SK-N-SH (cell line): ENCODE results near the gene CEP55. TPM values are rescaled to one million over a fixed set of nuclear protein-coding genes. Genes with fewer than 3 reads are reported as not detected.

Experiments
- CTCF ChIA-PET: fragments of 300-600, 350-600 bp; formaldehyde crosslinking; extraction: SDS; loops from one replicate; lab custom pipeline; 2021; lab: Yijun Ruan, JAX
- POLR2A ChIA-PET: fragments of 350-600 bp; sonication (Branson Sonifier 250); formaldehyde crosslinking; extraction: SDS; loops from one replicate; lab custom pipeline; 2020; ENCODE audit warnings: antibody characterized with exemption, inconsistent platforms; lab: Yijun Ruan, JAX
- DNase-seq: peaks from one replicate; pipeline ENCODE4 v3.0.0; 2012
- H2AFZ ChIP-seq: fragments of 200-600 bp; sonication (generic); 2 replicates; pipeline ENCODE4 v1.8.1; 2016; ENCODE audit warnings: antibody characterized with exemption, mild to moderate bottlenecking, low read depth
- H3F3A ChIP-seq: fragments of 200-600 bp; sonication (generic); replicated peaks from 2 replicates; pipeline ENCODE3; 2016; ENCODE audit warnings: antibody characterized with exemption, mild to moderate bottlenecking; ENCODE audit not compliant: insufficient read depth
- H3K27ac ChIP-seq, 2 experiments: fragments of 200-500 bp in 1 of 2; fragments of 200-600 bp in 1 of 2; sonication (Bioruptor generic) in 1 of 2; sonication (generic), shearing (Covaris generic) in 1 of 2; 2 replicates each; pipeline versions ENCODE4 v1.5.1 to v1.6.1; 2014 to 2016; ENCODE audit warnings: low read depth in 2 of 2, inconsistent platforms in 1 of 2, low read length in 1 of 2, mild to moderate bottlenecking in 1 of 2, mixed read lengths in 1 of 2
- H3K27me3 ChIP-seq: fragments of 200-600 bp; sonication (generic), shearing (Covaris generic); 2 replicates; pipeline ENCODE4 v1.6.1; 2016; ENCODE audit warnings: mixed run types; ENCODE audit not compliant: insufficient read depth
- H3K36me3 ChIP-seq, 2 experiments: fragments of 200-500 bp in 1 of 2; fragments of 200-600 bp in 1 of 2; sonication (Bioruptor generic) in 1 of 2; sonication (generic) in 1 of 2; replicated peaks in 1 of 2; 2 replicates each; pipeline versions ENCODE3 to v1.5.1; 2014 to 2016; ENCODE audit warnings: low read length in 1 of 2, mild to moderate bottlenecking in 1 of 2; ENCODE audit not compliant: insufficient read depth in 2 of 2, control insufficient read depth in 1 of 2
- H3K4me1 ChIP-seq, 2 experiments: fragments of 200-500 bp in 1 of 2; fragments of 200-600 bp in 1 of 2; sonication (Bioruptor generic) in 1 of 2; sonication (generic), shearing (Covaris generic) in 1 of 2; 2 replicates each; pipeline versions ENCODE4 v1.5.1 to v1.6.1; 2014 to 2016; ENCODE audit warnings: low read depth in 1 of 2, low read length in 1 of 2, mixed run types in 1 of 2; ENCODE audit not compliant: insufficient read depth in 2 of 2, control insufficient read depth in 1 of 2
- H3K4me2 ChIP-seq: fragments of 200-600 bp; sonication (generic), shearing (Covaris generic); 2 replicates; pipeline ENCODE4 v1.6.1; 2017; ENCODE audit warnings: mixed run types
- H3K4me3 ChIP-seq, 2 experiments: fragments of 200-500 bp in 1 of 2; fragments of 200-600 bp in 1 of 2; sonication (Bioruptor generic) in 1 of 2; sonication (generic), shearing (Covaris generic) in 1 of 2; 2 replicates each; pipeline versions ENCODE4 v1.5.1 to v1.8.1; 2014 to 2016; ENCODE audit warnings: low read depth in 2 of 2, inconsistent platforms in 1 of 2, low read length in 1 of 2, mild to moderate bottlenecking in 1 of 2, mixed read lengths in 1 of 2, moderate library complexity in 1 of 2
- H3K79me2 ChIP-seq: fragments of 200-600 bp; sonication (generic); 2 replicates; pipeline ENCODE4 v1.8.1; 2017; ENCODE audit warnings: mild to moderate bottlenecking; ENCODE audit not compliant: insufficient read depth
- H3K9ac ChIP-seq: fragments of 200-600 bp; sonication (generic); 2 replicates; pipeline ENCODE4 v1.6.1; 2017; ENCODE audit warnings: mixed run types
- H3K9me2 ChIP-seq: fragments of 200-600 bp; sonication (generic); 2 replicates; pipeline ENCODE4 v1.6.1; 2017; ENCODE audit warnings: mixed run types
- H3K9me3 ChIP-seq: fragments of 200-600 bp; sonication (generic); 2 replicates; pipeline ENCODE4 v1.6.1; 2017; ENCODE audit warnings: mixed run types, mild to moderate bottlenecking, moderate library complexity
- H4K20me1 ChIP-seq: fragments of 200-600 bp; sonication (generic); 2 replicates; pipeline ENCODE4 v1.6.1; 2017; ENCODE audit warnings: mild to moderate bottlenecking, mixed run types; ENCODE audit not compliant: insufficient read depth
- ELF1 ChIP-seq: IDR thresholded peaks from 2 replicates; pipeline ENCODE4 v1.4.0; 2012
- EZH2phosphoT487 ChIP-seq: fragments of 200-600 bp; sonication (generic); IDR thresholded peaks from 2 replicates; pipeline ENCODE4 v1.6.1; 2017; ENCODE audit warnings: low read depth, mixed run types, mild to moderate bottlenecking, antibody characterized with exemption, moderate library complexity, borderline replicate concordance
- FOSL2 ChIP-seq: IDR thresholded peaks from 2 replicates; pipeline ENCODE4 v1.4.0; 2012; ENCODE audit warnings: low read depth, mild to moderate bottlenecking, moderate library complexity, borderline replicate concordance
- FOXM1 ChIP-seq: IDR thresholded peaks from 2 replicates; pipeline ENCODE4 v1.4.0; 2012; ENCODE audit warnings: low read depth, mild to moderate bottlenecking
- GATA2 ChIP-seq: sonication (generic); formaldehyde crosslinking; IDR thresholded peaks from 2 replicates; pipeline ENCODE4 v1.5.0; 2020; ENCODE audit warnings: mild to moderate bottlenecking, missing genetic modification reagents
- IRF3 ChIP-seq: fragments of 150-350 bp; IDR thresholded peaks from 2 replicates; pipeline ENCODE4 v1.6.1; 2016; ENCODE audit warnings: mild to moderate bottlenecking, low read depth, low read length
- JUND ChIP-seq: IDR thresholded peaks from 2 replicates; pipeline ENCODE4 v1.4.0; 2012
- MEF2A ChIP-seq: IDR thresholded peaks from 2 replicates; pipeline ENCODE4 v1.4.0; 2012; ENCODE audit warnings: low read depth, borderline replicate concordance
- NRF1 ChIP-seq: IDR thresholded peaks from 2 replicates; pipeline ENCODE4 v1.6.1; 2012; ENCODE audit warnings: low read depth, mild to moderate bottlenecking, low read length
- POLR2AphosphoS5 ChIP-seq: IDR thresholded peaks from 2 replicates; pipeline ENCODE4 v1.6.1; 2012; ENCODE audit warnings: low read depth, low read length
- RAD21 ChIP-seq: IDR thresholded peaks from 2 replicates; pipeline ENCODE4 v1.6.1; 2012; ENCODE audit warnings: mild to moderate bottlenecking, low read length
- RCOR1 ChIP-seq: fragments of 150-350 bp; IDR thresholded peaks from 2 replicates; pipeline ENCODE4 v1.6.1; 2017; ENCODE audit warnings: antibody characterized with exemption, low read length
- RFX5 ChIP-seq: IDR thresholded peaks from 2 replicates; pipeline ENCODE4 v1.6.1; 2012; ENCODE audit warnings: mild to moderate bottlenecking, improper control_type of control experiment, low read length
- RXRA ChIP-seq: IDR thresholded peaks from 2 replicates; pipeline ENCODE4 v1.4.0; 2012; ENCODE audit warnings: low read depth, mild to moderate bottlenecking, borderline replicate concordance
- SMC3 ChIP-seq: IDR thresholded peaks from 2 replicates; pipeline ENCODE4 v1.6.1; 2012; ENCODE audit warnings: low read depth, low read length, improper control_type of control experiment
- TCF12 ChIP-seq: IDR thresholded peaks from 2 replicates; pipeline ENCODE4 v1.4.0; 2012
- YY1 ChIP-seq: IDR thresholded peaks from 2 replicates; pipeline ENCODE4 v1.4.0; 2012; ENCODE audit warnings: low read depth, mild to moderate bottlenecking
- WGBS: methylation state at CpG from one replicate; pipeline ENCODE4 v1.1.6; 2017; ENCODE audit warnings: low lambda C conversion rate; 5-methylcytosine and 5-hydroxymethylcytosine counted together
- polyA plus RNA-seq, 3 experiments: library from polyadenylated mRNA; depleted of rRNA; stranded (reverse); fragments of >200 nt; gene quantifications; 2 replicates each; pipeline ENCODE4 v1.2.3, GENCODE V29; 2012
- TF ChIP-seq, protein P1 (sequence below): IDR thresholded peaks from 2 replicates; pipeline ENCODE4 v1.4.0; 2012; ENCODE audit warnings: low read depth
- TF ChIP-seq, protein P2 (sequence below): fragments of 150-350 bp; IDR thresholded peaks from 2 replicates; pipeline ENCODE4 v1.6.1; 2017; ENCODE audit warnings: antibody characterized with exemption, low read length, low read depth, borderline replicate concordance

CEP55 gene
- polyA plus RNA-seq, 1 of the 3 experiments (the other 2 are of a cell fraction) = 9.8 TPM

GRCh38 chr10:93456480-93456879, 39.9 kb upstream of the CEP55 start:
- Histone ChIP-seq H3K4me1 (peaks cover 3 to 42% of the 10 kb centered on the region in 2 experiments; a peak in 3 of 4 replicates), H3F3A (peaks cover 30% of the 10 kb centered on the region), H3K9ac (no peak overlapping the region), H3K4me3 (no peak overlapping the region), H4K20me1 (no peaks in the 10 kb centered on the region), H3K27me3 (no peaks in the 10 kb centered on the region), H3K79me2 (peaks cover 88% of the 10 kb centered on the region), H3K27ac (peak overlapping the region in 1 of 2 experiments; percentile 99; a peak in 1 of 4 replicates), H3K9me2 (no peaks in the 10 kb centered on the region), H3K9me3 (no peaks in the 10 kb centered on the region), H3K36me3 (peaks cover 4 to 51% of the 10 kb centered on the region in 2 experiments), H3K4me2 (no peak overlapping the region), H2AFZ (no peak overlapping the region)
- no peak for TF ChIP-seq YY1
- TF ChIP-seq, protein P1, sequence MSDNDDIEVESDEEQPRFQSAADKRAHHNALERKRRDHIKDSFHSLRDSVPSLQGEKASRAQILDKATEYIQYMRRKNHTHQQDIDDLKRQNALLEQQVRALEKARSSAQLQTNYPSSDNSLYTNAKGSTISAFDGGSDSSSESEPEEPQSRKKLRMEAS = no peak
- TF ChIP-seq FOSL2 = no peak
- TF ChIP-seq GATA2 (CRISPR knock-in tag) = no peak
- no peak for TF ChIP-seq JUND
- TF ChIP-seq RCOR1 = no peak
- no peak for TF ChIP-seq EZH2phosphoT487
- no peak for TF ChIP-seq POLR2AphosphoS5
- no peak for TF ChIP-seq RAD21
- TF ChIP-seq TCF12 = no peak
- TF ChIP-seq MEF2A = no peak
- TF ChIP-seq RFX5 = no peak
- TF ChIP-seq ELF1 = no peak
- no peak for TF ChIP-seq IRF3
- TF ChIP-seq SMC3 = no peak
- no peak for TF ChIP-seq NRF1
- no peak for TF ChIP-seq RXRA
- TF ChIP-seq, protein P2, sequence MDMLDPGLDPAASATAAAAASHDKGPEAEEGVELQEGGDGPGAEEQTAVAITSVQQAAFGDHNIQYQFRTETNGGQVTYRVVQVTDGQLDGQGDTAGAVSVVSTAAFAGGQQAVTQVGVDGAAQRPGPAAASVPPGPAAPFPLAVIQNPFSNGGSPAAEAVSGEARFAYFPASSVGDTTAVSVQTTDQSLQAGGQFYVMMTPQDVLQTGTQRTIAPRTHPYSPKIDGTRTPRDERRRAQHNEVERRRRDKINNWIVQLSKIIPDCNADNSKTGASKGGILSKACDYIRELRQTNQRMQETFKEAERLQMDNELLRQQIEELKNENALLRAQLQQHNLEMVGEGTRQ = no peak
- no peak for TF ChIP-seq FOXM1
- POLR2A ChIA-PET = no interaction called here
- 87% methylated on average over 7 of the region's 7 CpGs for WGBS
- CTCF ChIA-PET = interaction anchor here (0.8 to 4.1 kb wide), 3 partner anchors 19 to 80 kb away, joined by 3 to 15 read pairs (median 13); partner anchors contain the start of gene MYOF
- no peak for DNase-seq
